T-helper 2 cell (primary cell): ENCODE data around the gene COL1A1.
A peak's percentile ranks its signal among the peaks of the same experiment; 100 is the strongest.

Source experiments
- DNase-seq, 5 experiments: peaks; one replicate each; pipeline versions ENCODE4 v3.0.0 to v3.0.0-alpha.2; 2012 to 2022

COL1A1 gene

GRCh38 chr17:50199803-50200456 lies 1.5 kb downstream of the COL1A1 start:
- DNase-seq: peak; percentile 46 to 83 (median 76)

GRCh38 chr17:50199211-50199802 lies 2.1 kb downstream of the COL1A1 start:
- no peak for DNase-seq

GRCh38 chr17:50198026-50198669 lies 3.3 kb downstream of the COL1A1 start:
- DNase-seq: peak in 4 of 5 experiments; percentile 24 to 69 (median 38)

- no peak for DNase-seq
Observed at GRCh38 chr17:50196826-50197225, 4.6 kb downstream of the COL1A1 start.

GRCh38 chr17:50196036-50196435 lies 5.4 kb downstream of the COL1A1 start:
- DNase-seq: no peak

- DNase-seq: no peak
Observed at GRCh38 chr17:50194934-50195865, 6.2 kb downstream of the COL1A1 start.

GRCh38 chr17:50194140-50194933 lies 7.1 kb downstream of the COL1A1 start:
- no peak for DNase-seq

GRCh38 chr17:50192618-50193291 lies 8.7 kb downstream of the COL1A1 start:
- no peak for DNase-seq

- no peak for DNase-seq
Observed at GRCh38 chr17:50192144-50192617, 9.2 kb downstream of the COL1A1 start.

- DNase-seq: no peak
Observed at GRCh38 chr17:50191359-50192143, 9.9 kb downstream of the COL1A1 start.

- DNase-seq: no peak
Observed at GRCh38 chr17:50190603-50191358, 10.7 kb downstream of the COL1A1 start.

GRCh38 chr17:50190293-50190602 lies 11.2 kb downstream of the COL1A1 start:
- no peak for DNase-seq

- no peak for DNase-seq
Observed at GRCh38 chr17:50189550-50190292, 11.7 kb downstream of the COL1A1 start.

- DNase-seq: no peak
Observed at GRCh38 chr17:50188921-50189549, 12.4 kb downstream of the COL1A1 start.

GRCh38 chr17:50188531-50188920 lies 12.9 kb downstream of the COL1A1 start:
- DNase-seq: no peak

- no peak for DNase-seq
Observed at GRCh38 chr17:50187751-50188530, 13.5 kb downstream of the COL1A1 start.

- no peak for DNase-seq
Observed at GRCh38 chr17:50187394-50187725, 14.1 kb downstream of the COL1A1 start.
